GM20000 (cell line): Measurements from ENCODE around the gene GEMIN4.

Experiments used
- DNase-seq: peaks from one replicate; pipeline ENCODE4 v3.0.0; 2012; ENCODE audit warnings: low spot score
- TF ChIP-seq, protein P1 (sequence below): IDR thresholded peaks from 2 replicates; pipeline ENCODE4 v1.5.1; 2012; ENCODE audit warnings: mild to moderate bottlenecking, control low read depth; ENCODE audit errors: extremely low read depth, missing control alignments

GEMIN4 gene

DNA sequence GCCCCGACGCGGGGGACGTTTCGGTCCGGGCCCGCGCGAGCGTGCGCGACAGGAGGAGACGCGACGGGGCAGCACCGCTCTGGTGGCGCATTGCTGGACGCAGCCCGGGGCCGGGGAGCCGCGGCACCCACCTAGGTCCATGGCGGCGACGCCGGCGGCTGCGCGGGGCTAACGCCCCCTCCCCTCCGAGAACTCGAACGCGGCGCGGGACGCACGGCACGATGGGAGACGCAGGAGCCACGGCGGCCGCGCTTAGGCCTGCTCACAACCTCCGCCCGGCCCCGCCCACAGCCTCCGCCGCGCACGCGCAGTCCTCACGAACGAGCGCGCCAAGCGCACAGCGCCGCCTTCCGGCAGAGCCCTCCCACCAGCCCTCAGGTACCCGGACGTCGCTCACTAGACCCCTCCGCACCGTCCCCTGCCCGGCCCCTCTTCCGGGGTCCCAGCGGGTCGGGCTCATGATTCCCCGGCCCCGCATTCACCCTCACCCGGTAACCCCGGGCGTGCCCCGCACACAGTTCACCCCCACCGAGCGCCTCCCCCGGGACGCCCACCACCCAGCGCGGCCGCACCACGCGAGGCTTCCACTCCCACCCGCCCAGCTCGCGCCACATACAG lies at the start of gene GEMIN4:
GEMIN4 (minus strand) TSS at position 263 of the 618 bp plus-strand sequence; CDS start at position 141, 122 bp downstream.
- TF ChIP-seq, protein P1, sequence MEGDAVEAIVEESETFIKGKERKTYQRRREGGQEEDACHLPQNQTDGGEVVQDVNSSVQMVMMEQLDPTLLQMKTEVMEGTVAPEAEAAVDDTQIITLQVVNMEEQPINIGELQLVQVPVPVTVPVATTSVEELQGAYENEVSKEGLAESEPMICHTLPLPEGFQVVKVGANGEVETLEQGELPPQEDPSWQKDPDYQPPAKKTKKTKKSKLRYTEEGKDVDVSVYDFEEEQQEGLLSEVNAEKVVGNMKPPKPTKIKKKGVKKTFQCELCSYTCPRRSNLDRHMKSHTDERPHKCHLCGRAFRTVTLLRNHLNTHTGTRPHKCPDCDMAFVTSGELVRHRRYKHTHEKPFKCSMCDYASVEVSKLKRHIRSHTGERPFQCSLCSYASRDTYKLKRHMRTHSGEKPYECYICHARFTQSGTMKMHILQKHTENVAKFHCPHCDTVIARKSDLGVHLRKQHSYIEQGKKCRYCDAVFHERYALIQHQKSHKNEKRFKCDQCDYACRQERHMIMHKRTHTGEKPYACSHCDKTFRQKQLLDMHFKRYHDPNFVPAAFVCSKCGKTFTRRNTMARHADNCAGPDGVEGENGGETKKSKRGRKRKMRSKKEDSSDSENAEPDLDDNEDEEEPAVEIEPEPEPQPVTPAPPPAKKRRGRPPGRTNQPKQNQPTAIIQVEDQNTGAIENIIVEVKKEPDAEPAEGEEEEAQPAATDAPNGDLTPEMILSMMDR, result peak; percentile 91
- DNase-seq, result peak; percentile 99

DNA sequence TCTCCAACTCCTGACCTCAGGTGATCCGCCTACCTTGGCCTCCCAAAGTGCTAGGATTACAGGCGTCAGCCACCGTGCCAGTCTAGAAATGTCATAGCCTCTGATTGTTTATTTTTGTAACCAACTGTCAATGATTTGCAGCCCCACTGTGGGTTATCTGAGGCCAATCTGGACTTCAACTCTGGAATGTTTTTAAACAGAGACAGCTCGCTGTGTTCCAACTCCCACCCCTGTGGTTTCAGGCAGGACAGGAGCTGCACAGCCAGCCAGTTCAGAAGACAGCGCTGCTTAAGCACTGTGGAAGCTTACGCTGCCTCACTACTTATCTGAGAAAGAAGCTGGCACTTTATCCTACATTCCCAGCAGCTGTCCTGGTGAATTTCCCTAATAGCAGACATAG lies 49.6 kb upstream of the GEMIN4 start:
- DNase-seq, result no peak
- TF ChIP-seq, protein P1, result no peak

DNA sequence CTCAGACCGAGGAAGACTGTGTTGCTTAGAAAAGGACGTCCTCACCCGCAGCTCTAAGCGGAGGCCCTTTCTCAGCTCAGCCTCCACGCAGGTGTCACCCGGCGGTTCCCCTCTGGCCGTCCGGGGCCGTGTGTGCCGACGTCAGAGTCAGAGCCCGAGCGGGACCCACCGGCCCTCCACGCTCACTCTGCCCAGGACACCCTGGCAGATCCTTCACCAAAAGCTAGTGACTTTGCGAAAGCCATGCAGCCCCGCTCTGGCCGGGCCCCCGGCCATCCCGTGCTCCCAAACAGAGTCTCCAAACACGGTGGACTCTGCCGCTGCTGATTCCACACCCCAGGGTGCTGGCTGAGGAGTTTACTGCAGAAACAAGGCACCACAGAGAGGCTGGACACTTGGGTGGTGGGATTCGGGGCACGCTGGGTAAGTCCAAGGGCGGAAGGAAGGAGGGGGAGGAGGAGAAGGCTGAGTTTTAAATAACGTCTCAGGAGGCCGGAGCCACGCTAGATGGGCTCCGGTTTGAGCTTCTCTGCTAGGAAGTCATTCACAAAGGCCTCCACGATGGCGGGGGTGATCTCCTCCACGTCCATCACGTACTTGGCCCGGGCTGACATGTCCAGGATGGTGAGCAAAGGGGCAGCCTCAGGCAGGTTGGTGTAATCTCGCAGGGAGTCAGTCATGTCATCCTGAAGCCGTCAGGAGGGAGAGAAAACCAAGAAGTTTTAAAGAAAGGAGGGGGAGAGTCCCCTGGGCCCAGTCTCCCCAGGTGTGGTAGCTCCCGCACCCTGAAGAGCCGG lies 48.6 kb upstream of the GEMIN4 start:
- TF ChIP-seq, protein P1, result no peak
- DNase-seq, result no peak

DNA sequence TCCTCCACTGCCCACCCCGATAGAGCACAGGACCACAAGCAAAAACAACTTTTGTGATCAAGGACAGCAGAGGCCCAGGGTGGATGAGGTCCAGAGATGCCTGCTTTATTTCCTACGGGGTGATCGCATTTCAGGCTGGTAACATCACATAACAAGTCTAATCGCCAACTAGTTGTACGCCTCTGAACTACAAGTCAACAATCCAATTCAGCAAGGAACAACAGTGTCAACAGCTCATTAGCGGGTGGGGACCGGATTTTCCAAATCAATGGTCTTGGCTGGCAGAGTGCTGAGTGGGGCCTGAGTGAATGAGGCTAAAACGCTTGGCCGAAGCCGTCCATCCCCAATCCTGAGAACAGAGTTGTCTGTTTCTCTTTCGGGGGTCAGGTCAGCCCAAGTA lies 47.2 kb upstream of the GEMIN4 start:
- TF ChIP-seq, protein P1, result no peak
- DNase-seq, result no peak

DNA sequence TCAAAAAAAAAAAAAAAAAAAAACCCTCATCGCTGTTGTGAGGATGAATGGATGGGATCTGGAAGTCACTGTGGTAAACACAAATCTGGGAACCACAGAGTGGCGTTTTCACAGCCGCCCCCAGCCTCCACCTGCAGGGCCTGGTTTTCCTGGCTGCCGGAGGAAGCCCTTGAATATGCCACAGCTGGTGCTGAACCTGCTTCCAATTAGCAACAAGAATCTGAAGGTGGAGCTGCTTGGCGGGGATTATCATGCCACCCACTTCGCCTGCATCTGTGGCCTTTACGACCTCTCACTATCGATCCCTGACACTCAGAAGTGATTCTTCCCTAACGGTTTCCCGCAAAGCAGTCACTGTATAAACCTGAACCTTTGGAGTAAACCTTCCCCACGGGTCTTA lies 46.2 kb upstream of the GEMIN4 start:
- TF ChIP-seq, protein P1, result no peak
- DNase-seq, result no peak

DNA sequence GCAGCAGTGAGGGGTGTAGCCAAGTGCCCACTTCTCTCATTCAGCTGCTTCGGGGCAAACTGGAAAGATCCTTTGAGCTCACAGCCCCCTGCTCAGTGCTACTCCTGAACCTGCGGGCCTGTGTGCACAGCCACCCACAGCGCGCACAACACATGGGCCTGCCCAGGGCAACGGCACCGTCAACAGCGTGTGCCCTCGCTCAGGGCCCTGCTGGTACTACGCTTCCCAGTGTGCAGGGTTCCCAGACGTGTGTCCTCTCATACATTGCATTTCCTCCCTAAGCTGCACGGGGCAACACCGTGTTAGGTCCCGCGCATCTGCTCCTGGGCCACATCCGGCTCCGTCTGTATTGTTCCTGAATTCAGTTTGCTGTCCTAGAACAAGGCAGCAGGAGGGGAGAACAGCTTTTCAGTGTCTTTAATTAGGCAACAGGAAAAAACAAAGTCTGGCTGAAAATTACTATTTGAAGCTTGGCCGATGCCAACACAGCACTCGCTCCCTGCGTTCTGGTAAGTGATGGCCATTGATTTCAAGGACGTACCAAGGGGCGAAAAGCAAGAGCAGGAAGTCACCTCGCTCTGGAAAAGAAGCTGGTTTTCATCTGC lies 45.3 kb upstream of the GEMIN4 start:
- TF ChIP-seq, protein P1, result no peak
- DNase-seq, result no peak

DNA sequence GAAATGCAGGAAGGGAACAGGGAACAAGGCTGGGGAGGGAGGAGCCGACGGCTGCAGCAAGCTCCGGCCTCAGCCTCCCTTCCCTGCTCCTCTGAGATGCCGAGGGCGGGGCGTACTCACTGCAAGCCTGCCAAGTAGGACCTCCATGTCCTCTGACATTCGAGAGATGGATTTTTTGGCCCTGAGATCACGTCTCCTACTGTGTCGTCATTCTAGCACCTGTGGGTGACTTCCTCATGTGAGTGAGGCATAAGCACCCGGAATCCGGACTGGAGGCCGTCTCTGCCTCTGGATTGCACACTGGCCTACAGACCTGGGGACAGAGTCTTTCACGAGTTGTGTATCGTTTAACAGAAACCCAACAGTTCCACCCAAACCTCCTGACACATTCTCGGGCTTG lies 44.5 kb upstream of the GEMIN4 start:
- no peak for DNase-seq
- TF ChIP-seq, protein P1, result no peak
